GM12878 (cell line): Measurements from ENCODE around the gene KLK13. TPM values are rescaled to one million over a fixed set of nuclear protein-coding genes. Genes with fewer than 3 reads are reported as not detected.

Experiments used
- ATAC-seq: fragments of 200-7000 bp; cut with Tn5 transposase; 3 replicates; pipeline ENCODE4 v1.9.1; 2020; ENCODE audit warnings: mild to moderate bottlenecking, moderate library complexity
- BruUV-seq: library from RNA; stranded (reverse); fragments of 400-500 nt; replicated peaks from 2 replicates; lab custom pipeline; 2021; lab: Mats Ljungman, UMichigan
- CTCF ChIA-PET: fragments of 300-600 bp; sonication (Branson Sonifier 250); formaldehyde crosslinking; extraction: SDS; loops from one replicate; lab custom pipeline; 2021; ENCODE audit warnings: inconsistent platforms; lab: Yijun Ruan, JAX
- POLR2A ChIA-PET: fragments of 350-600 bp; formaldehyde crosslinking; extraction: SDS; loops from one replicate; lab custom pipeline; 2021; ENCODE audit warnings: inconsistent platforms; lab: Charles Lee
- RAD21 ChIA-PET: fragments of 300-600 bp; sonication (Branson Sonifier 250); formaldehyde crosslinking; loops from one replicate; lab custom pipeline; 2023; ENCODE audit warnings: antibody characterized with exemption; ENCODE audit not compliant: unreplicated experiment; lab: Charles Lee
- SMC1A ChIA-PET: fragments of 300-600 bp; sonication (Branson Sonifier 250); formaldehyde crosslinking; loops from one replicate; lab custom pipeline; 2023; ENCODE audit not compliant: unreplicated experiment, uncharacterized antibody; lab: Charles Lee
- DNase-seq: peaks from one replicate; pipeline ENCODE4 v3.0.0-alpha.2; 2011; ENCODE audit warnings: low read depth, low spot score
- FAIRE-seq: peaks from 3 replicates; lab custom pipeline; 2011; peaks lifted over from hg19 to GRCh38; lab: Jason Lieb, UNC
- H2AFZ ChIP-seq: 2 replicates; pipeline ENCODE4 v1.6.0; 2011; ENCODE audit warnings: low read depth, low read length, control low read depth; ENCODE audit not compliant: control insufficient read depth
- H3K27ac ChIP-seq: 2 replicates; pipeline ENCODE4 v1.5.1; 2011; ENCODE audit warnings: control low read depth; ENCODE audit not compliant: control insufficient read depth, insufficient read depth
- H3K27me3 ChIP-seq, 2 experiments: replicated peaks in 1 of 2; 2 replicates each; pipeline versions ENCODE4 v1.6.0 to v1.6.1; 2011; ENCODE audit warnings: low read length in 1 of 2; ENCODE audit not compliant: control insufficient read depth in 2 of 2, insufficient read depth in 2 of 2
- H3K36me3 ChIP-seq, 2 experiments: 2 replicates each; pipeline ENCODE4 v1.5.1; 2011; ENCODE audit warnings: low read length in 1 of 2; ENCODE audit not compliant: control insufficient read depth in 2 of 2, insufficient read depth in 2 of 2
- H3K4me1 ChIP-seq: 2 replicates; pipeline ENCODE4 v1.6.1; 2011; ENCODE audit warnings: mild to moderate bottlenecking, low read length, moderate library complexity, mixed read lengths; ENCODE audit not compliant: control insufficient read depth, insufficient read depth
- H3K4me2 ChIP-seq: 2 replicates; pipeline ENCODE4 v1.6.0; 2011; ENCODE audit warnings: control low read depth; ENCODE audit not compliant: control insufficient read depth, insufficient read depth
- H3K4me3 ChIP-seq: fragments of 200-600 bp; sonication (generic); 2 replicates; pipeline ENCODE4 v1.5.1; 2016
- H3K79me2 ChIP-seq: 2 replicates; pipeline ENCODE4 v1.6.0; 2011; ENCODE audit warnings: low read length; ENCODE audit not compliant: control insufficient read depth, insufficient read depth
- H3K9ac ChIP-seq: 2 replicates; pipeline ENCODE4 v1.8.0; 2011; ENCODE audit warnings: low read length, control low read depth, mixed read lengths; ENCODE audit not compliant: control insufficient read depth, insufficient read depth
- H3K9me3 ChIP-seq: replicated peaks from 3 replicates; pipeline ENCODE4 v1.5.1; 2011; ENCODE audit warnings: mild to moderate bottlenecking, low read length; ENCODE audit not compliant: control insufficient read depth, insufficient read depth
- H4K20me1 ChIP-seq: 2 replicates; pipeline ENCODE4 v1.6.0; 2011; ENCODE audit not compliant: control insufficient read depth, insufficient read depth
- CREB1 ChIP-seq: IDR thresholded peaks from 2 replicates; pipeline ENCODE4 v1.6.1; 2012; ENCODE audit warnings: low read depth, mild to moderate bottlenecking, inconsistent platforms
- KAT2A ChIP-seq: conservative IDR thresholded peaks from 2 replicates; pipeline ENCODE4 v1.6.1; 2011; ENCODE audit warnings: low read depth, low read length; ENCODE audit not compliant: control insufficient read depth
- MYB ChIP-seq: fragments of 150-350 bp; IDR thresholded peaks from 2 replicates; pipeline ENCODE4 v1.6.1; 2014; ENCODE audit warnings: mild to moderate bottlenecking, low read depth, low read length, borderline replicate concordance
- NFIC ChIP-seq: IDR thresholded peaks from 2 replicates; pipeline ENCODE4 v1.6.1; 2012; ENCODE audit warnings: low read depth, mild to moderate bottlenecking, inconsistent platforms, low read length, moderate library complexity
- NRF1 ChIP-seq: conservative IDR thresholded peaks from 2 replicates; pipeline ENCODE4 v1.6.1; 2011; ENCODE audit warnings: mild to moderate bottlenecking, low read depth, low read length, improper control_type of control experiment
- SMARCA5 ChIP-seq: fragments of 450-650 bp; IDR thresholded peaks from 2 replicates; pipeline ENCODE4 v1.6.1; 2017; ENCODE audit warnings: mild to moderate bottlenecking
- SPI1 ChIP-seq: IDR thresholded peaks from 2 replicates; pipeline ENCODE4 v1.6.1; 2011; ENCODE audit warnings: low read depth, mild to moderate bottlenecking, low read length, moderate library complexity, borderline replicate concordance; ENCODE audit not compliant: insufficient read depth
- WGBS: methylation state at CpG from one replicate; pipeline ENCODE4 v1.1.6; 2016; ENCODE audit warnings: low lambda C conversion rate; ENCODE audit not compliant: insufficient replicate concordance, insufficient coverage; ENCODE audit errors: missing lambda C conversion rate; 5-methylcytosine and 5-hydroxymethylcytosine counted together
- in situ Hi-C: fragments of 300-500 bp; cut with MboI; formaldehyde crosslinking; loops from 9 replicates; pipeline ENCODE4 v1.14.3; 2018; ENCODE audit warnings: mixed read lengths
- intact Hi-C: fragments of 100-400 bp; cut with micrococcal nuclease; formaldehyde crosslinking; loops from one replicate; pipeline ENCODE4 v1.14.2; 2022; ENCODE audit not compliant: unreplicated experiment
- polyA plus RNA-seq, 11 experiments: library from polyadenylated mRNA; depleted of rRNA in 4 of 11; unstranded in 6 of 11; stranded (reverse) in 5 of 11; fragments of >200 nt; fragmentation: Nextera tagmentation in 4 of 11; fragmentation: Illumina TruSeq in 1 of 11; extraction: Ambion mirVana in 4 of 11; extraction: Trizol in 1 of 11; gene quantifications; 1 replicate in 1 of 11; 2 replicates in 10 of 11; pipeline versions ENCODE4 v1.2.1 to v1.2.3, GENCODE V29; 2011 to 2016; ENCODE audit warnings: inconsistent platforms in 2 of 11, missing spikeins in 2 of 11, low read depth in 1 of 11
- total RNA-seq, 4 experiments: library from RNA; depleted of rRNA in 3 of 4; stranded (reverse); fragments of >200 nt in 3 of 4; fragmentation: Illumina TruSeq in 1 of 4; extraction: Trizol in 1 of 4; gene quantifications; 2 replicates each; pipeline versions ENCODE4 v1.2.1 to v1.2.3, GENCODE V29; 2013 to 2021
- TF ChIP-seq, protein P1 (sequence below): fragments of 450-650 bp; conservative IDR thresholded peaks from 2 replicates; pipeline ENCODE4 v1.6.1; 2017; ENCODE audit warnings: mild to moderate bottlenecking, moderate library complexity
- TF ChIP-seq, protein P2 (sequence below): IDR thresholded peaks from 2 replicates; pipeline ENCODE4 v1.6.1; 2012; ENCODE audit warnings: low read depth, low read length, improper control_type of control experiment

KLK13 gene
- total and polyA plus RNA-seq, 10 of the 15 experiments (the other 5 are each of a cell fraction or from before 2014, with no cell fraction given), result not detected

DNA sequence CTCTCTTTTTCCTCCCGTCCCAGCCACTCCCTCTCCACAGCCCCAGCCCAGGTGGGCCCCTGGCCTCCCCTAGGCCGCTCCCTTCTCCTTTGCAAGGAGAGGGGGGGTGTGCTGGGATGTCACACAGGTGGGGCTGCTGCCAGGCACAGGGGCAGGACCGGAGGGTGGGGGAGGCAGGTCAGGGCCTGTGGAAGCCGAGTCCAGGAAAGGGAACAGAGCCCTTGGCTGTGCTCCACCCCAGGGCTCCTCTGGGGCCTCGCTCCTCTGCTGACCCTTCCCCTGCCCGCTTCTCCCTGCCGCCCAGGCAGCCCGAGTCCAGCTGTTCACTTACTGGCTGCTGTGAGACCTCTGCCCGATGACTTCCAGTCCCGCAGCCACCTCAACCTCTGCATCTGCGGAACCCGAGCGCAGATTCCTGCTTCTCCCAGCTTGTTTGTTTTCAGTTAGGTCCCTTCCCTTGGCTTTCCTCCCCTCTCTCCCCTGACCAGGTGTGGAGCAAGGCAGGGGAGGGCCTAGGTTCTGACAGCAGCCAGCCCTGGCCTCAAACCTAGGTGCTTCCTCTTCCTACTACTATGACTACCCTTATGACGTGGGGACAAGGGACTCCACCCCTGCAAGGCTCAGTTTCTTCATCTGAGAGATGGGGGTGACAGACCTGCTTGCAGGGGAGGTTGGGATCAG lies 37.6 kb downstream of the KLK13 start:
- Histone ChIP-seq H3K4me2 (no peak overlapping the region), H3K9ac (no peak overlapping the region)

DNA sequence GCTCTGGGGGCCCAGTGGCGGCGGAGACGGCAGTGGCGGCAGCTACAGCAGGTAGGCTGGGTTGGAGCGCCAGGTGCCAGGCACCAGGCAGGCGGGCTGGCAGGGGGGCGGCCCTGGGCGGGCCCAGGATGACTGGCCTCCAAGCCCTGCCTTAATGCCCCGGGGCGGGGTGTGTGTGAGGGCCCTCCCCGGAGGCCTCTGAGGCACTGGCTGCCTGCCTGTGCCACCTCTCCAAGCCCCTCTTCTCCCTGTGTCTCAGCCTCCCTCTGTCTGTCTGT lies 38.4 kb downstream of the KLK13 start, which contains the start of gene KLK11:
Gene KLK11, minus strand, starts transcription at position 63 of the 278 bp plus-strand sequence. CDS start 985 bp downstream, outside the sequence.
- Histone ChIP-seq H3K36me3 (no peaks in the 10 kb centered on the region), H3K27me3 (no peaks in the 10 kb centered on the region; a peak in 1 of 4 replicates), H3K9ac (no peak within 1 kb of the TSS), H3K79me2 (no peaks in the 10 kb centered on the region), H3K4me1 (no peaks in the 10 kb centered on the region), H2AFZ (no peak within 1 kb of the TSS), H4K20me1 (no peaks in the 10 kb centered on the region), H3K4me3 (no peak within 1 kb of the TSS), H3K4me2 (no peak within 1 kb of the TSS)
- 35% methylated on average over 7 of the region's 11 CpGs for WGBS
- no peak for ATAC-seq
- CTCF ChIA-PET, result no interaction called here
- RAD21 ChIA-PET, result no interaction called here
- intact Hi-C loops (no loop called here), in situ Hi-C loops (no loop called here)
- POLR2A ChIA-PET, result no interaction called here
- DNase-seq, result no peak
- SMC1A ChIA-PET, result no interaction called here
- BruUV-seq, result no TSS peak
- no peak for FAIRE-seq
- no peak for TF ChIP-seq MYB
- TF ChIP-seq SMARCA5, result no peak
- TF ChIP-seq SPI1, result no peak
- no peak for TF ChIP-seq NFIC
- TF ChIP-seq, protein P1, sequence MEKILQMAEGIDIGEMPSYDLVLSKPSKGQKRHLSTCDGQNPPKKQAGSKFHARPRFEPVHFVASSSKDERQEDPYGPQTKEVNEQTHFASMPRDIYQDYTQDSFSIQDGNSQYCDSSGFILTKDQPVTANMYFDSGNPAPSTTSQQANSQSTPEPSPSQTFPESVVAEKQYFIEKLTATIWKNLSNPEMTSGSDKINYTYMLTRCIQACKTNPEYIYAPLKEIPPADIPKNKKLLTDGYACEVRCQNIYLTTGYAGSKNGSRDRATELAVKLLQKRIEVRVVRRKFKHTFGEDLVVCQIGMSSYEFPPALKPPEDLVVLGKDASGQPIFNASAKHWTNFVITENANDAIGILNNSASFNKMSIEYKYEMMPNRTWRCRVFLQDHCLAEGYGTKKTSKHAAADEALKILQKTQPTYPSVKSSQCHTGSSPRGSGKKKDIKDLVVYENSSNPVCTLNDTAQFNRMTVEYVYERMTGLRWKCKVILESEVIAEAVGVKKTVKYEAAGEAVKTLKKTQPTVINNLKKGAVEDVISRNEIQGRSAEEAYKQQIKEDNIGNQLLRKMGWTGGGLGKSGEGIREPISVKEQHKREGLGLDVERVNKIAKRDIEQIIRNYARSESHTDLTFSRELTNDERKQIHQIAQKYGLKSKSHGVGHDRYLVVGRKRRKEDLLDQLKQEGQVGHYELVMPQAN, result no peak
- no peak for TF ChIP-seq CREB1
- TF ChIP-seq, all 136 proteins: peak for 0
- no peaks in the 10 kb centered on the region for H3K9me3 ChIP-seq
- H3K27ac ChIP-seq, result no peak within 1 kb of the TSS

More for the DNA sequence above, 37.6 kb downstream of the KLK13 start:
- no peak overlapping the region for H2AFZ ChIP-seq
- RAD21 ChIA-PET, result no interaction called here
- H4K20me1 ChIP-seq, result no peaks in the 10 kb centered on the region
- SMC1A ChIA-PET, result no interaction called here
- no peaks in the 10 kb centered on the region for H3K4me1 ChIP-seq
- 24% methylated on average over 14 of the region's 14 CpGs for WGBS
- no TSS peak for BruUV-seq
- intact Hi-C loops, result no loop called here
- ATAC-seq (no peak), DNase-seq (no peak), FAIRE-seq (no peak)
- no peaks in the 10 kb centered on the region for H3K36me3 ChIP-seq
- TF ChIP-seq SMARCA5 (no peak), KAT2A (no peak), NRF1 (no peak)
- TF ChIP-seq, protein P2, sequence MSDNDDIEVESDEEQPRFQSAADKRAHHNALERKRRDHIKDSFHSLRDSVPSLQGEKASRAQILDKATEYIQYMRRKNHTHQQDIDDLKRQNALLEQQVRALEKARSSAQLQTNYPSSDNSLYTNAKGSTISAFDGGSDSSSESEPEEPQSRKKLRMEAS, result no peak
- in situ Hi-C loops, result no loop called here
- CTCF ChIA-PET, result no interaction called here
- POLR2A ChIA-PET, result no interaction called here
- H3K27ac ChIP-seq, result no peak overlapping the region
- no peaks in the 10 kb centered on the region for H3K79me2 ChIP-seq
- H3K9me3 ChIP-seq, result no peaks in the 10 kb centered on the region
- H3K27me3 ChIP-seq, result no peaks in the 10 kb centered on the region; a peak in 1 of 4 replicates
- H3K4me3 ChIP-seq, result no peak overlapping the region
